NCI-H1105 (cell line): ENCODE results near the gene C1QTNF6.

Source experiments
- DNase-seq: peaks from one replicate; lab custom pipeline; 2025; lab: John Stamatoyannopoulos, UW

Gene C1QTNF6

DNA sequence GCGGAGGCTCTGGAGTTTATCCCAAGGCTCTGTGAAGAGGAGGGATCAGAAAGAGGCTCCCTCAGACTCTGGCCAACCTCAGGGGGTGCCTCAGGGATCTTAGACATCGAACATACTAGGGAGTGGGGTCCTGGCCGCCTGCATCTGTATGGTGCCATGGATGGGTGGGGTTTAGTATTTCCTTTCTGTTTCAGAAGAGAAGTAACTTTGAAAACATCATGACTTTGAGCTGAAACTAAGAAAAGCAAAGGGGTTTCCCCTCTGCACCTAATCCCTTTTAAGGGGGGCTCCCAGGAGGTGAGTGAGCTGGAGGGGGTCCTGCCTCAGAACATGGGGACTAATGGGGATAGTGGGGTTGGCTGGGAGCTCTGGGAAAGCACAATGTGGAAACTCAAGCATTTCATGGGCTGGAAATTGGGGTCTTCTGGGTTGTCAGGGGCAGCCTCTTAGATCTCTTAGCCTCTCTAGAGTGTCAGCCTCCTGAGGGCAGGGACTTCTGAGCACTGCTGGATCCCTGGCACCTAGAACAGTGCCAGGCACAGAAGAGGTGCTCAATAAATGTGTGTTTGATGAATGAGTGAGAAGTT is 36.0 kb upstream of the C1QTNF6 start:
- no peak for DNase-seq

DNA sequence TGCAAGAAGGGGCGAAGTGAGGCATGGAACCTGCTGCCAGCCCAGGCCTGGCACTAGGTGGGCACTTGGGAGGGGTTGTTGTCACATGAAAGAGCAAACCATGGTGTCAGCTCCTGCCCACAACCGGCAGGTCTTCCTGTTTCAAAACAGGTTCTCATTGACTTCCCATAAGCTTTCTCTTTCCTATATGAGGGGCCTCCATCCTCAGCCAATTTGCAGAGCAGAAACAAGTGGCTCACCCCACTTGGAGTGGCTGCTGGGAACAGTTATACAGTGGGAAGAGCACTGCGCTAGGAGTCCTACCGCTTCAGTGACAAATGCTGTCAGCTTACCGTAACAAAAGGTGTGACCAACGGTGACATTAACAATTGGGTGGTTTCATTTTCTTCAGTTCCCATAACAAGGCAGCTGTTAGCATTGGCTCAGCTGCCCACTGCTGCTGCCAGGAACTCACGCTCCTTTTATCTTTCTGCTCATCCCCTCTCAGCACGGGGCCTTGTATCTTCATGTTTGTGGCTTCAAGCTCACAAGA is 34.5 kb upstream of the C1QTNF6 start:
- DNase-seq: no peak

DNA sequence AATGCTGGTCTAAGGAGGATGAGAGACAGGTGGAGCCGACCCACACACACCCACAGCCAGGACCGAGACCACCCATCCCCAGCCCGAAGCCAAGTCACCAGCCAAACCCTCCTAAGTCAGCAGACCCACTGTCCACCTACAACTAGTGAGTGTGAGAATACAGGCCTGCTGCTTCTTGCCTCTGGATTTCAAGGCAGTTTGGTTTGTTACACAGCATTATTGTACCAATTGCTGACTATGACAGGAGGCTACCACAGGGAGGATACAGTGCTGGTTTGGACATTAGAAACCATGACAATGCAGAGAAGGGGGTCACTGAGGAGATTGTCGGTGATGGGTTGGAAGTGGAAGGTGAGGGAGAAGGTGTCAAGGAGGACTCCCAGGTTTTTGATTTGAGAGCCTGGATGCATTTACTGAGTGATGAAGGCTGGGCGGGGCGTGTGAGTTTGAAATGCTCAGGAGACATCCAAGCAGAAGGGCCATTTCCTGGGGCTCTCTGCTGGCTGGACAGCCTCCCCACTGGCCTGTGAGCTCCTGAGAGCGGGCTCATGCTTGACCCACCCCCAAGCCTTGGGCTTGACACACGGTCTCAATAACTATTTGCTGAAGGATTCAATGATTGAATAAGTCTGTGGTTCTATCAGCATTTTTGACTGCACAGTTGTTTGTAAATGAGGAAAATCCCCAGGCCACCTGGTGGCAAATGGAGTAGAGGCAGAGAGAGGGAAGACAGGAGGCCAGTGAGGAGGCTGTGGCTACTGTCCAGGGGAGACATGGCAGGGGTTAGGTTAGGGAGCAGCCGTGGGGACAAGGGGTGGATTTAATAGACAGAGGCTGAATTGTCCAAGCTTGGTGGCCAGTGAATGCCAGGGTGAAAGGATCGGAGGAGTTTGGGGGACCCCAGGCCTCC is 33.6 kb upstream of the C1QTNF6 start:
- DNase-seq: no peak

DNA sequence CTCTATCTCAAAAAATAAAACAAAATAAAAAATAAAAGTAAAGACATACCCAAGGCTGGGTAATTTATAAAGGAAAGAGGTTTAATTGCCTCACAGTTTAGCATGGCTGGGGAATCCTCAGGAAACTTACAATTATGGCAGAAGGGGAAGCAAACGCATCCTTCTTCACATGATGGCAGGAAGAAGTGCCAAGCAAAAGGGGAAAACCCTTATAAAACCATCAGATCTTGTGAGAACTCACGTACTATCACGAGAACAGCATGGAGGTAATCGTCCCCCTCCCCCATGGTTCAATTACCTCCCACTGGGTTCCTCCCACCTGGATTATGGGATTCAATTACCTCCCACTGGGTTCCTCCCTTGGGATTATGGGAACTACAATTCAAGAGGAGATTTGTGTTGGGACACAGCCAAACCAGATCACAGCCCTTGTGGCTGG is 32.5 kb upstream of the C1QTNF6 start:
- DNase-seq: no peak

DNA sequence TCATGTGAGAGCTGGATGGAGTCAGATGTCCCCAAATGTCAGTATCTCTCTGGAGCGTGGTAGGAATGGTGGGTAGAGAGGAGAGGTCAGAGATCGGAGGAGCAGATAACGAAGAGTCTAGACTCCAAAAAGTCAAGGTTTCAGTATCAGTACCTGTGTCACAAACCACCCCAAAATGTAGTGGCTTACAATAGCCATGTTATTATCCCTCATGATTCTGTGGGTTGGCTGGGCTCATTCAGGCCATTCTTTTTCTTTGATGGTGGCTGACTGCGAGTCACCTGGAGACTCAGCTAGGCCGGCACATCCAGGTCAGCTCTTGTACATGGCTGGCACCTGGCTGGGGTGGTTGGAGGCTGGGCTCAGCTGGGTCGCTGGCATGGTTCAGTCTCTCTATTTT is 31.5 kb upstream of the C1QTNF6 start:
- no peak for DNase-seq

DNA sequence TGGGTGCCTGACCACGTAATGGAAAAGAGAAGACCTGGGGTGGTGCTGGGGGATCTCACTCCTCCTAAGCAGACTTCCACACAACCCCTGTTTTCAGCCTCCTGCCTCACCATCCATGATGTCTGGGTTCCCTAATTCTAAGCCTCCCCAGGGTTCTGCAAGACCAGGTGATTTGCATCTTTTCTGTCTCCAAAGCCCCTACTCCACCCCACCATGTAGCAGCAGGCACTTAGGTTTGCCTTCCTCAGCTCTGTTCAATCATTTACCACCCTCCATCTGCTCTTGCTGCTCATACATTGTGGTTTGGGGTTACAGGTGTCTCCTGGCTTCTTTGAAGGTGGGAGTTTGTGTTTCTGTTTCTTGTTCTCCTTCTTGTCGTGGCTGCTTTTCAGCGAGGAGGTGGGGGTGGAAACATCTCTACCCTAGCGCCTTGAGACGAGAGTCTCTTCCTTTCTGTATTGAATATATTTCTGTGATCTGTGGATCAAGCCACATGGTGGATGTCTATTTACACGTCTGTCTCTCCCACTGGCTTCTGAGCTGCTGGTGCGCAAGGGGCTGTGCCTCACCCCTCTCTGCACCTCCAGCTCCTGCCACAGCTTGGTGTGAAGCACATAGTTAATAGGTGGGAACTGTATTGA is 30.8 kb upstream of the C1QTNF6 start:
- no peak for DNase-seq

DNA sequence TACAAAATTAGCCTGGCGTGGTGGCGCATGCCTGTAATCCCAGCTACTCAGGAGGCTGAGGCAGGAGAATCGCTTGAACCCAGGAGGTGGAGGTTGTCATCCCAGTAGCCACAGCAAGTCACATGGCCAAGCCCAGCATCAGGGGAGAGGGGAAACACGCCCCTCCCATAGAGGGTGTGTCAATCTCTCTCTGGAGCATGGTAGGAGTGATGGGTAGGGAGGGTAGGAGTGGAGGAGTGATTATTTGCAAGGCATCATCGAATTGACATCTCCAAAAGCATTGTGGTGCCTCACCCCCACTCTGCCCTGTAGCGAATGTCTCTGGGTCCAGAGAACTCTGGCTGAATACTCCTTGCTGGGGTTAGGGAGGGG is 30.3 kb upstream of the C1QTNF6 start:
- DNase-seq: no peak

DNA sequence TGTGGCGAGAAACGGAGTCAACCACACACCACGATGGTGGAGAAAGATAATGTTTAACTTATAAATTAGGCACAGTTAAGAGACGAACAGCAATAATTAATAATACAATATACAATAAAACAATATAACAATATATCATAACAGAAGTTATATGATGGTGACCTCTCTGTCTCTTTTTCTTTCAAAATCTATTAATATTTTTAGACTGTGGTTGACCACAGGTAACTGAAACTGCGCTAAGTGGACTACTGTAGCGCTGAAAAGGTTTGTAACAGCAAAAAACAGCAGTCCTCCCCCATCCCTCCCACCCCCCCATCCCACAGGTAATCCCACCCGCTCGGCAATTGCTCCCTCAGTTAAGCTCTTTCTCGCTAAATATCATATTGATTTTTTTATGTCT is 27.8 kb upstream of the C1QTNF6 start:
- no peak for DNase-seq

DNA sequence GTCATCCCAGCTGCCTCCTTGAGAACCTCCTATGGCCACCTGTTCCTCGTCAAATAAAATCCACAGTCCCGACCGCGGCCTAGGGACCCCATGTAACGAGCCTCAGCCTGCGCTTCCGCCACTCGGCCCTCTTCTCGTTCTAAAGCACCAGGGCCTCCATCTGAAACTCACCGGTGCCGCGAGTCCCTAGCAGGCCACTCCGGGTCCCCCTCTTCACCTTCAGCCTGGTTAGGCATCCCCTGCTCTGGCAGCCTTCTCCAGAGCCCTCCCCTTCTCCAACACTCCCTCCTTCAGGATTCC is 26.6 kb upstream of the C1QTNF6 start:
- DNase-seq: no peak

DNA sequence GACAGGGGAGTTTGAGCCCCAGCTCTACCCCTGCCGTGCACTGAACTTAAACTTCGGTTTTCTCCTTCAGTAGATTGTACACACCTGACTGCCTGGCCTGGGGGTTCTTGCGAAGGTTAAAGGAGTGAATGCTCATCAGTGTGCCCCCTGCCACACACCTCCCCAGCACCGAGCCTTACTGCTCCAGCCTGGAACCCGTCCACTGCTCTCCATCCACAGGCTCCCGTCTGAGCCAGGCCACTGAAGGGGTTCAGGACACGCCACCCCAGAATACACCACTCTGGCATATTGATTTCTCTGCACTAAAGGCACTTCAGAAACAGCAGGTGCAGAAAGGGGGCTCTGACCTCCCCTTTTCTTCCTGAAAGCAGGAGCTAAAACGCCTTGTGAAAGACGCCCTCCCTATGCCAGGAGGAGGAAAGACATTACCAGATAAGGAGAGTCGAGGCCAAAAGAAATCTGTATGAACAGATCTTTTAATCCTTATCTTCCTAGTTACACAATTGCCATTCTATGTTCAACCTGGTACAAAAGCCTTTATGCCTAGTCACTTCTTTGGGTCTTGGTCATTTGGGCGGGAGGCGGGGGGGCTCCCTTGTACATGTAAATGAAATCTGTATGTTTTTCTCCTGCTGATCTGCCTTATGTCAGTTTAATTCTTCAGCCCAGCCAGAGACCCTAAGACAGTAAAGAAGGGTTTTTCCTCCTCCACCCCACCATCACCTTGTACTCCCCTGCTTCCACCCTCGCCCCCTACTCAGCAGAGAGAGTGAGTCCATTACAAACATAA is 26.1 kb upstream of the C1QTNF6 start:
- DNase-seq: no peak

DNA sequence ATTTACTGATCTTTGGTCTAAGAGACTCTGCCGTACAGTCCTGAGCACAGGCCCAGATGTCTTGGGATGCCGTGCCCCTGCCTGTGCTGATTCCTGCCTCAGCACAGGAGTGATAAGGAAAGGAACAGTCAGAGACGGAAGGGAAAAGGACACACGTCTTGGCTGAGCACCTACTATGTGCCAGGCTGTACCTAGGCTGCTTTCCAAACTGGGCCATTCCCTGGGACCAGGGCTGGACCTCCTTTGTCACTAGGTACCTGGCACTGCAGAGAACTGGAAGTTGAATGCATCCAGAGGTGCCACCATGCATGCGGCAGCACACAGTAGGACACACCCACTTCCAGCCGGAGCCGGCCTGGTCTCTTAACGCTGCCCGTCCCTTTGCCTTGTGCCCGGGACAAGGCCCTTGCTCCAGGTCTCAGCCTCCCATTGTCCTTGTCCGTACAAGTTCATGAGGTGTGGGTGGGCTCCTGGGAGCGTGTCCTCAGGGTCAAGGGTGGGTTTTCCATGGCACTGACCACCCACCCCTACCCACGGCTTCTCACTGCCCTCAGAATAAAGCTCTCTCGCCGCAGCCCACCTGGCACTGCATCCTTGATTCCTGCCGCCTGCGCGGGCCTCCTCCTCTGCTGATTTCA is 25.3 kb upstream of the C1QTNF6 start:
- DNase-seq: no peak

DNA sequence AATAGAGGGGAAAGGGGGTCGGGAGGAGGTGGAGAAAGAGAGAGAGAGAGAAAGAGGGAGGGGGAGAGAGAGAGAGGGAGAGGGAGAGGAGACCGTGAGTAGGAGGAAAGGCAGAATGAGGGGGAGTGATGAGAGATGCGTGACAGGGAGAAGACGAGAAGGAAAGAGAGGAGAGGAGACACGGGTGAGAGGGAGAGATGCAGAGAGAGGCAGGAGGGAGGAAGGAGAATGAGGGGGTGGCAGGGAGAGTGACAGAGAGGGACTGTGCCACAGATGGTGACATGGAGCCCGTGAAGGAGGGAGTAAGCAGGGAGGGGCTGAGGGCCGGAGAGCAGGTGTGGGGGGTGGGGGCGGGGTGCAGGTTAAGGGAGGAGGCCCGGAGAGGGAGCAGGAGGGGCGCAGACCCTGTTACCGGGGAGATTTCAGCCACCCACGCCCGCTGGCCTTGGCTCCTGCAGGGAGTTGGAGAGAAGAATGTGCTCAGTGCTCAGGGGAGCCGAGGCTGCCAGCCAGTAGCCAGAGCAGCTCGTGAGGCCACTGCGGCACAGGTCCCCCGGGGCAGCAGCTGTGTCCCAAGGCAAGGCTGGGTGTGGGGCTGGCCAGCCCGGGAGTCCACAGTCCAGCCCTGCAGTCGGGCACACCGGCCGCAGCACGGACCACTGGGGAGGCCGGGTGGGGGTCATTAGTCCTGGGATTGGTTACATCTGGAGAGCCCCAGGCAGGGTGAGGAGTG is 24.3 kb upstream of the C1QTNF6 start, which contains the start of gene SSTR3:
Gene SSTR3 (minus strand): TSS at position 304 of the 733 bp plus-strand sequence. CDS start 4,674 bp downstream, outside the sequence.
- DNase-seq: peak; percentile 15

DNA sequence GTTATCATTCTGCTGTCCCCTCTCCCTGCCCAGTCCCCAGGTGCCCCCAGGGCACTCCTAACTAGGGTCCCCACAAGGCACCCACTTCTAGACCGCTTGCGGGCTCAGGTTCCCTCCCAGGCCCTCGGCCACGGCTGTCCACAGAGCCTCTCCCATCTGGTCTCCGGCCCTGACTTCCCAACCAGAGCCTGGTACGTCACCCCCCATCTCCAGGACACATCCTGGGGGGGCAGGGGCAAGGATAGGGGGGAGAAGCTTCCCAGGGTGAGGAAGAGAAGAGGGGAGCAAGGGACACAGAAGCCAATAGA is 23.8 kb upstream of the C1QTNF6 start:
- DNase-seq: no peak

DNA sequence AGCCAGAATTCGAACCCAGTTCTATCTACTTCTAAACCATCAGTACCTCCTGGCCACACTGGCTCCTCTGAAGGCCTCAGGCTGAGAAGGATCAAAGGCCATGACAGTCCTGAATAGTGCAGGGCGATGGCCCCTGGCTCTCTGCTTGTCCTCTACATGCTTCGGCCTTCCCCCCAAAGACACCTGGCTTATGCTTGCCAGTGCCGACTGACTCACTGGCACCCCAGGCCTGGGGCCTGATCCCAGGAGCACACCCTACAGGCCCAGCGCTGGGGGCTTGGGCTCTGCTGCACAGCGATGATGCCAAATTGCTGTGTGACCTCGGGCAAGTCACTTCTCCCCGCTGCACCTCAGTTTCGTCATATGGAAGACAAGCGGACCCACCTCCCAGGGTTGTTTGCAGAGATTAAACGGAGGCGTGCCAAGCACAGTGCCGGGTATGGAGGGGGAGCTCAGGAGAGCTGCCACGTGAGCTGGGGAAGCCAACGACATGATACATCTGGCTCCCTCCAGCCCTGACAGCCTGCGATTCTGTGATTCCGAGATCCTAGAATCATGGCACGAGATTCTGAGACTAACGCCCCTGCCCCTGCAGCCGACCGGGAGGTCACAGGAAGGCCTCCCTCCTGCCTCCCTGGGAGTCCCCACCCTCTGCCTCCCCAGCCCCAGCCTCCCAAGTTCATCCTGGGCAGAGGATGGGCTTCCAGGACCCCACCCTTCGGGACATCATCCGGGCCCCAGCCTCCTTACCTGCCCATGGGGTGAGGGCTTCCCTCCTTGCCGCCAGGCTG is 23.2 kb upstream of the C1QTNF6 start:
- DNase-seq: no peak

DNA sequence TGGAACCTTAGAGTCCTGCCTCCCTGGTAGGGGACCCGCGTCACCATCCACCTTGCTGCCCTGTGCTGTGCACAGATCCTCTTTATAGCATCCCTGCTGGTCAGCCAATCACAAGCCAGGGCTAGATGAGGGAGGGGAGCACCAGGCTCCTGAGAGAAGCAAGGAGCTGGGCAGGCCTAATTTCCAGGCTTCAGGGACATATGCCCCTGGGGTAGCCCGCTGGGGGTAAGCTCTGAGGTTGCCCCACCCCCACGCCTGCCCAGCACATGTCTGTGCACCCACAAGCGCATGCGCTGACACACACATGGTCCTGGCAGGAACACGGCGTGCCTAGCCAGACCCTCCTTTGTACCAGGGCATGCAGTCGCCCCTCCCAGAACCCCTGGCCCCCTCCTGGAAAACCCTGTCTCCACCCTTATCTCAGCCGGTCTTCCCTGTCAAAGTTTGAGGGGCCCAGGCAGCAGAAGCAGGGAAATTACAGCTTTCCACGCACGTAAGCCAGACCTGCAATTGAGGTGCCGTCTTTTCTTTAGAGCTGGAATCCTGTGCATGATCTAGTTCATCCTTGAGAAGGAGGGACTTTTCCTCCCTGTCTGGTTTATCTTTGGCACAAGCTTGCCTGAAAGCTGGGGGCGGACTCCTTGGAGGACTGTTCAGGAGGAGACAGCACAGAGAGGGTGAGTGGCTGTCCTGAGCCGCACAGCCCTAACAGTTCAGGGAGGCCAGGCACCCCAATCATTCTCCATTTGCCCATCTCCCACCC is 22.2 kb upstream of the C1QTNF6 start:
- DNase-seq: no peak

DNA sequence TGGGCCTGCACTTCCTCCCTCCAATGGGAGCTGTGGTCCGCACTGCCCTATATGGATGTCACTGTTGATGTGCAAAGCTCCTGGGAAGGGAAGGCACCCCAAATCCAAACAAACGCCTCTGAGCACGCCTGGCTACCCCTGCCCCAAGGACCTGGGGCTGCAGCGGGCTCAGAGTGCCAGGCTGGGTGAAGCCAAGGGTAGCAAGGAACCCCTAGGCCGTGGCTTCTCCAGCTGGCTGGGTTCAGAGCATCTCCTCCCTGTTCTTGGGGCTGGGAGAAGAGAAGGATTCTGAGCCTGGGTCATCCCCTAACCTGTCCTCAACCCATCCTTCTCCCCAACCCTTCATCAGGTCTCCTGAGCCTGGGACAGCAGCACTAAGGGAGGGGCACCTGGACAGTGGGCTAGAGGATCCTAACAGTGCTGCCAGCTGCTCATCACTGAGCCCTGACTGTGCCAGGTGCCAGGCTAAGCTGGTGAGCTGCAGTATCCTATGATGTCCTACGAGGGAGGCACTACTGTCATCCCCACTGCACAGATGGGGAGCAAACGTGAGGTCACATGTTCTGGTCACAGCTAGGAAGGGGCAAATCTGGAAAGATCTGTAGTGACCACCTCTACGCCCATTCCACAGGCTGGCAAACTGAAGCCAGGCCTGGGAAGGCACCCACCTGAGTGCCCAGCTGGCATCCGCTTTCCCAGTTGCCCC is 21.2 kb upstream of the C1QTNF6 start:
- no peak for DNase-seq

DNA sequence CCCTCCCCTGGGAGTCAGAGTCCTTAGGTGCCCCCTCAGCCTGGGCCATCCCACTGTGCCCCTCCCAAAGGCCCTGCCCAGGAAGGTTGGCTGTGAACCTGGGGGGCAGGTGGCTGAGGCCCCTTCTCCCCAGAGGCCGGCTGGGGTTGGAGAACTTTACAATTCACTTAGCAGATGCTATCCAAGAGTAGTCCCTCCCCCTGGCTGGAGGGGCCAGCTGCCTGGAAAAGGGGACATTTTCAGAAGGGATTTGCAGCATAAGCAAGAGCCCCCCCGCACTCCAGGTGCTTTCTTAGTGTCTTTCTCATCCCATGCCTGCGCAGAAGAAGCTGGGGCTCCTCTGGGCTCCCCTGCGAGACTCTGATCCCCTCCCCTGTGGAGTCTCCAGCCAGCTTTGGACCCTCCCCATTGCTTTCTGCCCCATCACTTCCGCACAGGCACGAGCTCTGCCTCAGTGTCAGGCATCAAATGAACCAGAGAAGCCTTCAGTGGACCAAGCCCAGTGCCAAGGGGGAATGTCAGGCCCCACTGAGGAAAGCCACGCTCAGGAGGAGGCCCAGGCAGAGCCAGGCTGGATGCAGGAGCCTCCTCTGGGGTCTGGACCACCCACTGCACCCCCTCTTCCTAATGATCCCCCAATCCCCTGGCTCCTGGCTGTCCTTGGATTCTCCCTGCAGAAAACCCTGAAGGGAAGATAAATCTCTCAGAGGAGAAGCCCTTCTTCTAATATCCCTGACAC is 20.5 kb upstream of the C1QTNF6 start:
- DNase-seq: no peak

DNA sequence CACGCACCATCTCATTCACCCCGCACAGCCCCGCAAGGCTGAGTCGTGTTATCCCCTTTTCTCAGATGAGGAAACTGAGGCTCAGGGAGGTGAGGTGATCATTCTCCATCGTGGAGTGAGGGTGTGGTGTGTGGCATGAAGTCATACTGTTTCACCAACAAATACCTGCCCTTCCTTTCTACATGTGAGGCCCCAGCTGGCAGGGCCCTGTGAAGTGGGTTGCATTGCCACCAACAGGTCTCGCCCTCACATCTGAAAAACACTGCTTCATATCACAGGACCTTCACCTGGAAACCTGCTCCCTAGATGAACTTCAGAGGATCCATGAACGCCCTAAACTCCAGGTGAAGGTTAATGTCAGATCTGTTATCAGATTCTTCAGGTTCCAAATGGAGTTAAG is 19.9 kb upstream of the C1QTNF6 start:
- no peak for DNase-seq
